Mesenchymal stem cell (in vitro differentiated cells and primary cell): ENCODE measurements around the gene ARHGAP21.

Experiments
- DNase-seq: peaks from one replicate; pipeline ENCODE4 v3.0.0-alpha.2; 2013
- H2AFZ ChIP-seq: one replicate; pipeline ENCODE4 v1.6.1; 2013; ENCODE audit warnings: low read depth, mild to moderate bottlenecking, control low read depth, inconsistent platforms, low read length, moderate library complexity
- H2AK5ac ChIP-seq: 2 replicates; pipeline ENCODE4 v1.6.1; 2013; ENCODE audit warnings: low read length, moderate library complexity, mild to moderate bottlenecking, inconsistent platforms; ENCODE audit not compliant: severe bottlenecking
- H2BK120ac ChIP-seq: one replicate; pipeline ENCODE4 v1.6.1; 2013; ENCODE audit warnings: low read depth, mild to moderate bottlenecking, inconsistent platforms, low read length, moderate library complexity
- H2BK12ac ChIP-seq, 2 experiments: one replicate each; pipeline ENCODE4 v1.6.1; 2013; ENCODE audit warnings: inconsistent platforms in 2 of 2, low read length in 2 of 2, mild to moderate bottlenecking in 2 of 2, moderate library complexity in 2 of 2, control low read depth in 1 of 2
- H2BK15ac ChIP-seq: one replicate; pipeline ENCODE4 v1.6.1; 2013; ENCODE audit warnings: mild to moderate bottlenecking, low read depth, inconsistent platforms; ENCODE audit not compliant: poor library complexity, severe bottlenecking
- H2BK5ac ChIP-seq: 2 replicates; pipeline ENCODE4 v1.6.1; 2013; ENCODE audit warnings: low read depth, mild to moderate bottlenecking, low read length, control low read depth, inconsistent platforms; ENCODE audit not compliant: poor library complexity, severe bottlenecking
- H3K14ac ChIP-seq, 2 experiments: one replicate each; pipeline ENCODE4 v1.6.1; 2013; ENCODE audit warnings: inconsistent platforms in 2 of 2, low read length in 2 of 2, control low read depth in 1 of 2, mild to moderate bottlenecking in 1 of 2, moderate library complexity in 1 of 2
- H3K18ac ChIP-seq, 2 experiments: one replicate each; pipeline ENCODE4 v1.6.1; 2013; ENCODE audit warnings: inconsistent platforms in 2 of 2, low read length in 2 of 2, control low read depth in 1 of 2, low read depth in 1 of 2, mild to moderate bottlenecking in 1 of 2
- H3K23ac ChIP-seq, 2 experiments: one replicate each; pipeline ENCODE4 v1.6.1; 2013; ENCODE audit warnings: inconsistent platforms in 2 of 2, low read length in 2 of 2, mild to moderate bottlenecking in 2 of 2, moderate library complexity in 2 of 2, control low read depth in 1 of 2
- H3K27ac ChIP-seq: 2 replicates; pipeline ENCODE4 v1.5.1; 2013; ENCODE audit warnings: mild to moderate bottlenecking, moderate library complexity, low read length, control low read depth, inconsistent platforms; ENCODE audit not compliant: poor library complexity, severe bottlenecking
- H3K27me3 ChIP-seq, 2 experiments: 2 replicates each; pipeline versions ENCODE4 v1.6.1 to v1.7.0; 2013; ENCODE audit warnings: low read length in 2 of 2, mild to moderate bottlenecking in 2 of 2, moderate library complexity in 2 of 2, control low read depth in 1 of 2, inconsistent platforms in 1 of 2; ENCODE audit not compliant: control insufficient read depth in 1 of 2, insufficient read depth in 1 of 2
- H3K36me3 ChIP-seq, 2 experiments: 2 replicates each; pipeline versions ENCODE4 v1.6.1 to v1.7.0; 2013; ENCODE audit warnings: low read length in 2 of 2, control low read depth in 1 of 2, inconsistent platforms in 1 of 2, low read depth in 1 of 2, mild to moderate bottlenecking in 1 of 2; ENCODE audit not compliant: insufficient read depth in 2 of 2, control insufficient read depth in 1 of 2
- H3K4ac ChIP-seq, 2 experiments: one replicate each; pipeline ENCODE4 v1.6.1; 2013; ENCODE audit warnings: inconsistent platforms in 2 of 2, low read length in 2 of 2, mild to moderate bottlenecking in 2 of 2, moderate library complexity in 2 of 2, control low read depth in 1 of 2, low read depth in 1 of 2
- H3K4me1 ChIP-seq: 2 replicates; pipeline ENCODE4 v1.6.1; 2013; ENCODE audit warnings: low read depth, low read length, control low read depth; ENCODE audit not compliant: control insufficient read depth, insufficient read depth
- H3K4me2 ChIP-seq: 2 replicates; pipeline ENCODE4 v1.6.1; 2013; ENCODE audit warnings: low read length, mild to moderate bottlenecking, inconsistent platforms; ENCODE audit not compliant: poor library complexity, severe bottlenecking
- H3K4me3 ChIP-seq, 2 experiments: 2 replicates each; pipeline versions ENCODE4 v1.5.1 to v1.7.0; 2013; ENCODE audit warnings: low read length in 2 of 2, mild to moderate bottlenecking in 2 of 2, control low read depth in 1 of 2, low read depth in 1 of 2; ENCODE audit not compliant: insufficient read depth in 1 of 2
- H3K79me1 ChIP-seq: replicated peaks from 2 replicates; pipeline ENCODE4 v1.6.1; 2013; ENCODE audit warnings: mild to moderate bottlenecking, control low read depth, low read length, inconsistent platforms; ENCODE audit not compliant: poor library complexity, severe bottlenecking
- H3K9ac ChIP-seq: 2 replicates; pipeline ENCODE4 v1.7.0; 2013; ENCODE audit warnings: mild to moderate bottlenecking, low read length, moderate library complexity
- H3K9me3 ChIP-seq: 2 replicates; pipeline ENCODE4 v1.7.0; 2013; ENCODE audit warnings: mild to moderate bottlenecking, low read length; ENCODE audit not compliant: control insufficient read depth
- H4K8ac ChIP-seq: one replicate; pipeline ENCODE4 v1.6.1; 2013; ENCODE audit warnings: inconsistent platforms, mild to moderate bottlenecking, low read length, moderate library complexity
- H4K91ac ChIP-seq: one replicate; pipeline ENCODE4 v1.6.1; 2013; ENCODE audit warnings: mild to moderate bottlenecking, low read length, inconsistent platforms
- WGBS: methylation state at CpG from one replicate; pipeline ENCODE4 v1.1.7; 2013; ENCODE audit warnings: mixed read lengths; 5-methylcytosine and 5-hydroxymethylcytosine counted together

ARHGAP21 gene

DNA sequence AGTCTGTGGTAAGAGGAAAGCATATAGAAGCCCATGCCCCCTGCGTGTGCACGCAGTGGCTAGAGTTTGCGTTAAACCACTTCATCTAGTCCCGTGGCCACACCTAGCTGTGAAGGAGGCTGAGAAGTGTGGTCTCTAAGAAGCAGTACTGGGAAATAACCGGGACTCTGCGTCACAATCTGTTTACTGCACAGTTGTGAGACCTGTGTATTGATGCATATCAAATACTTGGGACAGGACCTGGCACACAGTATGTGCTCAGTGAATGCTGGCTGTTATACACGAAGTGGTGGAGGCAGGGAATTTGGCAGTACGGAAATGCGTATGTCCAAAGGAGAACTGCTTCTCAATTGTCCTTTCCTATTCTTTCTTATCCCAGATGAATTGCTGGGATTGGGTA is 149.5 kb downstream of the ARHGAP21 start:
- no peak overlapping the region for H3K9ac ChIP-seq
- no peak overlapping the region for H3K4me2 ChIP-seq
- H2BK15ac ChIP-seq, result no peak overlapping the region
- H4K8ac ChIP-seq, result no peak overlapping the region
- H2AK5ac ChIP-seq, result no peak overlapping the region
- no peak overlapping the region for H4K91ac ChIP-seq
- H3K4ac ChIP-seq, result no peak overlapping the region
- no peaks in the 10 kb centered on the region for H3K79me1 ChIP-seq
- H3K14ac ChIP-seq, result no peak overlapping the region
- no peak overlapping the region for H3K23ac ChIP-seq
- H3K4me1 ChIP-seq, result no peaks in the 10 kb centered on the region
- 88% methylated on average over 9 of the region's 9 CpGs for WGBS
- H3K36me3 ChIP-seq, result no peaks in the 10 kb centered on the region
- no peak overlapping the region for H3K27ac ChIP-seq
- H2BK5ac ChIP-seq, result no peak overlapping the region
- no peak overlapping the region for H2BK120ac ChIP-seq
- no peak overlapping the region for H3K18ac ChIP-seq
- DNase-seq, result no peak
- no peak overlapping the region for H3K4me3 ChIP-seq
- H3K9me3 ChIP-seq, result no peaks in the 10 kb centered on the region
- no peak overlapping the region for H2BK12ac ChIP-seq
- no peak overlapping the region for H2AFZ ChIP-seq
- H3K27me3 ChIP-seq, result peaks cover 0 to 5% of the 10 kb centered on the region in 2 experiments

DNA sequence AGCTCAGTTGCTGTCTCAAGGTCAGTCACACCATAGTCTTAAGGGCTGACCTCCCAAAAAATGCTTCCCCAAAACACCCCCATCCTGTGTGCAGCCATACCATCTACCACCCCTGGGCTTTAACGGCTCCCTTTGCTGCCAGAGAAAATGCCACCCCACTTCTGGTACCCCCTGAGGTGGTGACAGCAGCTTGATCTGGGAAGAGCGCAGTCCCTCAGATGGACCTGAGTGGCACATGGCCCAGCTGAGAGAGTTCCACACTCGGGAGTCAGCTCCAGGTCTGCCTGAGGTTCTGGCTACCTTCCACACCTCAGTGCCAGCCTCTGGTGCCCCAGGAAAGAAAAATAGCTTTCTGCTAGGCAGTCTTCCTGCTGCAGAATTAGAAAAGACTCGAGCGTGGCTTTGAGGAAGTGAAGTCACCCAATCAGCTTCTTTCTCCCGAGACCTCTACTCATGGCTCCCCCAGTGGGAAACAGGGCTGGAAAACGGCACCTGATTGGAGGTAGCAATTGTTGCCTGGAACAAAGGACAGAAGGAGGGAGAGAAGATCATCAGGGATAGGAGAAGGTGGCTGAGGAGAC is 151.7 kb downstream of the ARHGAP21 start:
- Histone ChIP-seq H2AFZ (no peak overlapping the region), H2BK12ac (no peak overlapping the region), H3K4ac (no peak overlapping the region), H3K4me1 (no peaks in the 10 kb centered on the region), H3K27me3 (peaks cover 0 to 5% of the 10 kb centered on the region in 2 experiments), H4K8ac (no peak overlapping the region), H2AK5ac (no peak overlapping the region), H4K91ac (no peak overlapping the region), H3K9ac (no peak overlapping the region), H3K23ac (no peak overlapping the region), H2BK120ac (no peak overlapping the region), H3K4me3 (no peak overlapping the region), H3K18ac (no peak overlapping the region), H3K9me3 (no peaks in the 10 kb centered on the region), H2BK5ac (no peak overlapping the region), H3K79me1 (no peaks in the 10 kb centered on the region), H3K4me2 (no peak overlapping the region), H3K36me3 (no peaks in the 10 kb centered on the region), H2BK15ac (no peak overlapping the region), H3K14ac (no peak overlapping the region), H3K27ac (no peak overlapping the region)
- 86% methylated on average over 7 of the region's 7 CpGs for WGBS
- no peak for DNase-seq

GRCh38 chr10:24570658-24571426 is 152.8 kb downstream of the ARHGAP21 start:
- no peak overlapping the region for H2AK5ac ChIP-seq
- no peak overlapping the region for H2BK12ac ChIP-seq
- no peak overlapping the region for H4K91ac ChIP-seq
- H3K18ac ChIP-seq, result no peak overlapping the region
- no peak overlapping the region for H3K23ac ChIP-seq
- no peak overlapping the region for H2AFZ ChIP-seq
- H2BK5ac ChIP-seq, result no peak overlapping the region
- DNase-seq, result no peak
- WGBS, result 86% methylated on average over 9 of the region's 9 CpGs
- H3K4me2 ChIP-seq, result no peak overlapping the region
- no peaks in the 10 kb centered on the region for H3K9me3 ChIP-seq
- no peak overlapping the region for H3K9ac ChIP-seq
- H3K36me3 ChIP-seq, result no peaks in the 10 kb centered on the region
- H3K4ac ChIP-seq, result no peak overlapping the region
- H3K27ac ChIP-seq, result no peak overlapping the region
- H4K8ac ChIP-seq, result no peak overlapping the region
- peaks cover 0 to 5% of the 10 kb centered on the region in 2 experiments for H3K27me3 ChIP-seq
- H2BK15ac ChIP-seq, result no peak overlapping the region
- H3K4me1 ChIP-seq, result no peaks in the 10 kb centered on the region
- H2BK120ac ChIP-seq, result no peak overlapping the region
- H3K79me1 ChIP-seq, result no peaks in the 10 kb centered on the region
- no peak overlapping the region for H3K14ac ChIP-seq
- H3K4me3 ChIP-seq, result no peak overlapping the region

- no peak overlapping the region for H3K4me2 ChIP-seq
- no peak overlapping the region for H3K18ac ChIP-seq
- H3K9ac ChIP-seq, result no peak overlapping the region
- H2BK5ac ChIP-seq, result no peak overlapping the region
- H3K23ac ChIP-seq, result no peak overlapping the region
- no peak overlapping the region for H2BK120ac ChIP-seq
- 80% methylated on average over 12 of the region's 12 CpGs for WGBS
- H3K14ac ChIP-seq, result no peak overlapping the region
- no peaks in the 10 kb centered on the region for H3K4me1 ChIP-seq
- H3K4ac ChIP-seq, result no peak overlapping the region
- H2BK15ac ChIP-seq, result no peak overlapping the region
- H3K9me3 ChIP-seq, result no peaks in the 10 kb centered on the region
- H3K79me1 ChIP-seq, result no peaks in the 10 kb centered on the region
- peaks cover 0 to 5% of the 10 kb centered on the region in 2 experiments for H3K27me3 ChIP-seq
- no peak overlapping the region for H3K4me3 ChIP-seq
- no peak overlapping the region for H4K91ac ChIP-seq
- no peak overlapping the region for H2BK12ac ChIP-seq
- no peak overlapping the region for H4K8ac ChIP-seq
- H3K36me3 ChIP-seq, result no peaks in the 10 kb centered on the region
- no peak overlapping the region for H2AK5ac ChIP-seq
- no peak overlapping the region for H2AFZ ChIP-seq
- no peak overlapping the region for H3K27ac ChIP-seq
- DNase-seq, result no peak
Observed at GRCh38 chr10:24569828-24570657, 153.6 kb downstream of the ARHGAP21 start.
